Retinal pigment epithelial cell (primary cell): Measurements from ENCODE around the gene SUPT4H1.

ENCODE experiments used
- DNase-seq: peaks from one replicate; pipeline ENCODE4 v3.0.0-alpha.2; 2010; ENCODE audit warnings: low read depth
- H3K4me3 ChIP-seq: 2 replicates; pipeline ENCODE4 v1.5.1; 2011; ENCODE audit warnings: mild to moderate bottlenecking, low read length, control low read depth, moderate library complexity
- CTCF ChIP-seq: conservative IDR thresholded peaks from 2 replicates; pipeline ENCODE4 v1.5.1; 2011; ENCODE audit warnings: low read depth, low read length, control low read depth, inconsistent platforms

Gene SUPT4H1

GRCh38 chr17:58312829-58313228, 39.2 kb downstream of the SUPT4H1 start:
- no peak for TF ChIP-seq CTCF
- DNase-seq, result no peak

GRCh38 chr17:58312021-58312630, 39.9 kb downstream of the SUPT4H1 start:
- no peak for TF ChIP-seq CTCF
- no peak overlapping the region for H3K4me3 ChIP-seq
- DNase-seq, result no peak

More at GRCh38 chr17:58312829-58313228, 39.2 kb downstream of the SUPT4H1 start:
- no peak overlapping the region for H3K4me3 ChIP-seq

DNA sequence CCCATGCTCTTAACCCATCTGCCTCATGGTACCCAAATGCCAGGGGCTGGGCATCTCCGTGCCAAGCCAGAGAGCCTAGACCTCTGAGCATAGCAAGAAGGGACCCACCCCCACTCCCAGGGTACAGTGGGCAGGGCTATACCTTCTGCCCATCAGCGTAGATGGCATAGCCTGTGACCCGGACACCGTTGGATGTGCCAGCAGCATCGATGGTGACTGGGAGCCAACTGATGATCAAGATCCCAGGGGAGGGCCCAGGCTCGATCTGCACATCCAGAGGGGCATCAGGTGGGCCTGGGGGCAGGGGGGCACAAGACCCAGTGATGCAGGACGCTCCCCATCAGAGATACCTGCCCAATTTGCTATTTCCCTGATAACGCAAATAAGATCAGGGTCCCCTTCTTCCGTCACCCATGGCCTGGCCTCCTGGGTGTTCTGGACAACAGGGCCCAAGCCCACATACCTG, 40.5 kb downstream of the SUPT4H1 start:
- no peak for TF ChIP-seq CTCF
- no peak for DNase-seq
- H3K4me3 ChIP-seq, result no peak overlapping the region

DNA sequence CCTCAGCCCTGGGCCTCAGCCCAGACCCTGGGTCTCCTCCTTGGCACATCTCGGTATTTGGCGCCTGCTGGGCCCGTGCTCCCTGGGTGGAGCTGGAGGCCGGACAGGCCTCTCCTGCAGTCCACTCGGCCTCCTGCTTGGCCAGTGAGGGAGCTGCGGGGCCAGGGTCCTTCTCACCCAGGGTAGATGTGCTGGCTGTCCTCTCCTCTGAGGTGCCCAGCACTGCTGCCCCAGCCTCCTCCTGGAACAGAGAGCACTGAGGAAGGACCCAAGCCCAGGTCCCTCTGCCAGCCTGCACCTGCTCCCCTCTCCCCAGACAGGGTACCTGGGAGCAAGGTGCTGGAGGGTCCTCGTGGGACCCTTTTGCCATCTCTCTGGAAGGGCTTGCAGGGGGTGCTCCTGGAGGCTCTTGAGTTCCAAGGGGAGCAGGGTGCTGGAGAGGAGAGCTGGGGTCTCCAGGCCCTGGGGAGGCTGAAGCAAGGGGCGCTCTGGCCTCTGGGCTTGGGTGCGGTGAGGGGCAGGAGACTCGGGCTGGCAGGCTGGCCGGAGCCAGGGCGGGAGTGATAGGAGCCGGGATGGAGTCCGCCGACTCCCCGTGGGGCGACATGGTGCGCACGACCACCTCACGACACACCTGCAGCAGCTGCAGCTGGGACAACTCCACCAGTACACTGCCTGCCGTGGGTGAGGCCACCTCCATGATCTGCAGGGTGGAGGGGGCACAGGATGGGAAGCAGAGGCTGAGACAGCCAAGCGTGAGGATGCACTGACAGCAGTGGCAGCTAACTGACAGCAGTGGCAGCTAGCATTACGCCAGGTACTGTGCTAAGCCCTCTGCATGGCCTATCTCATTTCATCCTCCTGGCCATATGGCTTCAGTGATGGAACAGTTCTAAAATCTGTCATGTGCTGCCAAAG, 41.2 kb downstream of the SUPT4H1 start:
- no peak for TF ChIP-seq CTCF

DNA sequence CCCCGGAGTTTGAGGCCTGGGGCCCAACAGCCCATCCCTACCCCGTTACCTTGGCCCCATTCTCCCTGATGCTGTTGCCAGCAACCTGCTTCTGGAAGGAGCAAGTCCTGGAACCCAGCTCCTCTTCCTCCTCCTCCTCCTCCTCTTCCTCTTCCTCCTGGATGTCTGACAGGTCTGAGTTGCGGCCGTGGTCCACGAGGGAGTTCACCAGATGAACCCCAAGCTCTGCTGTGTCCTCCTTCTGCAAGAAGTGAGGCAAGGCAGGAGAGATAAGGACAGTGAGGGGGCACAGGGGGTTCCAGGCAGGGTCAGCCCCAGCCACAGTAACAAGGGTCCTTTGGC, 42.1 kb downstream of the SUPT4H1 start:
- DNase-seq, result no peak
- TF ChIP-seq CTCF, result no peak
- no peak overlapping the region for H3K4me3 ChIP-seq

More for the DNA sequence above, 41.2 kb downstream of the SUPT4H1 start:
- no peak overlapping the region for H3K4me3 ChIP-seq
- DNase-seq, result no peak

GRCh38 chr17:58308985-58309917, 42.8 kb downstream of the SUPT4H1 start:
- no peak for DNase-seq
- H3K4me3 ChIP-seq, result no peak overlapping the region
- no peak for TF ChIP-seq CTCF
